ENCODE results near the gene MBP. TPM values are rescaled to one million over a fixed set of nuclear protein-coding genes. Genes with fewer than 3 reads are reported as not detected.

Gene MBP
- total RNA-seq, 2 donors from 2014 or later, result 15.4 to 15.8 TPM

GRCh38 chr18:77136076-77136718 is 3.6 kb upstream of the MBP start:
- Histone ChIP-seq H3K9me3 (no peaks in the 10 kb centered on the region), H3K27ac (no peak overlapping the region), H3K36me3 (no peaks in the 10 kb centered on the region), H3K4me1 (peaks cover 0 to 31% of the 10 kb centered on the region in 2 donors), H3K27me3 (no peaks in the 10 kb centered on the region), H3K4me3 (no peak overlapping the region)
- no peak for DNase-seq (ENCODE audit: low spot score)
- TF ChIP-seq CTCF (IDR thresholded peaks at IDR 0.05), result no peak

- Histone ChIP-seq H3K36me3 (no peaks in the 10 kb centered on the region), H3K27me3 (no peaks in the 10 kb centered on the region), H3K4me3 (no peak overlapping the region), H3K4me1 (peaks cover 0 to 33% of the 10 kb centered on the region in 2 donors), H3K9me3 (no peaks in the 10 kb centered on the region), H3K27ac (no peak overlapping the region)
- DNase-seq (ENCODE audit: low spot score), result no peak
- TF ChIP-seq CTCF (IDR thresholded peaks at IDR 0.05), result no peak
These were observed 2.9 kb upstream of the MBP start for GRCh38 chr18:77135339-77136075.

- TF ChIP-seq CTCF (IDR thresholded peaks at IDR 0.05), result no peak
- no peak for DNase-seq (ENCODE audit: low spot score)
- Histone ChIP-seq H3K27me3 (no peaks in the 10 kb centered on the region), H3K36me3 (no peaks in the 10 kb centered on the region), H3K27ac (peak overlapping the region; percentile 97), H3K9me3 (no peaks in the 10 kb centered on the region), H3K4me3 (no peak overlapping the region), H3K4me1 (peaks cover 0 to 40% of the 10 kb centered on the region in 2 donors)
These were observed 2.0 kb upstream of the MBP start for GRCh38 chr18:77134611-77135010.

GRCh38 chr18:77133835-77134496 is 1.4 kb upstream of the MBP start:
- peak overlapping the region; percentile 97 for H3K27ac ChIP-seq

More at GRCh38 chr18:77133835-77134496, 1.4 kb upstream of the MBP start:
- Histone ChIP-seq H3K36me3 (no peaks in the 10 kb centered on the region), H3K4me3 (peak overlapping the region in 1 of 2 donors; percentile 85), H3K9me3 (no peaks in the 10 kb centered on the region), H3K4me1 (peaks cover 0 to 46% of the 10 kb centered on the region in 2 donors), H3K27me3 (no peaks in the 10 kb centered on the region)
- no peak for DNase-seq (ENCODE audit: low spot score)
- TF ChIP-seq CTCF (IDR thresholded peaks at IDR 0.05), result peak in 1 of 2 donors; percentile 44

Measured in right atrium auricular region (tissue), 2 donors.